Tibial artery (tissue), 4 donors: ENCODE data around the gene PRADC1.

Source experiments
- DNase-seq, 2 donors: peaks; one replicate each; pipeline ENCODE4 v3.0.0-alpha.2; 2019
- H3K27ac ChIP-seq, 2 donors: fragments of 200-600 bp; sonication (generic) in 1 of 2; 1 replicate in 1 of 2; 2 replicates in 1 of 2; pipeline ENCODE4 v1.5.1; 2018 to 2019; ENCODE audit warnings: mild to moderate bottlenecking in 1 of 2
- H3K27me3 ChIP-seq, 2 donors: fragments of 200-600 bp; sonication (generic) in 1 of 2; one replicate each; pipeline versions ENCODE4 v1.5.1 to v1.6.0; 2016 to 2019
- H3K36me3 ChIP-seq, 3 donors: fragments of 200-600 bp; sonication (generic) in 2 of 3; one replicate each; pipeline ENCODE4 v1.5.1; 2016 to 2019; ENCODE audit warnings: mild to moderate bottlenecking in 2 of 3
- H3K4me1 ChIP-seq, 4 donors: fragments of 200-600 bp; sonication (generic) in 2 of 4; 1 replicate in 3 of 4; 2 replicates in 1 of 4; pipeline ENCODE4 v1.5.1; 2016 to 2019
- H3K4me3 ChIP-seq, 2 donors: fragments of 200-600 bp; sonication (generic) in 1 of 2; 1 replicate in 1 of 2; 2 replicates in 1 of 2; pipeline ENCODE4 v1.5.1; 2018 to 2019; ENCODE audit warnings: mild to moderate bottlenecking in 2 of 2
- H3K9me3 ChIP-seq, 3 donors: fragments of 200-600 bp; sonication (generic) in 1 of 3; one replicate each; pipeline ENCODE4 v1.5.1; 2016 to 2019
- intact Hi-C: fragments of 100-400 bp; cut with DNase I; formaldehyde crosslinking; loops from one replicate; pipeline ENCODE4 v1.15.0; 2023; ENCODE audit warnings: low total_unique reads
- TF ChIP-seq, protein P1 (sequence below), 2 experiments: fragments of 200-600 bp in 1 of 2; fragments of 450-650 bp in 1 of 2; IDR thresholded peaks; one replicate each; pipeline ENCODE4 v1.5.1; 2017 to 2019; ENCODE audit warnings: antibody characterized with exemption in 2 of 2, mild to moderate bottlenecking in 1 of 2, moderate library complexity in 1 of 2

The PRADC1 gene

DNA sequence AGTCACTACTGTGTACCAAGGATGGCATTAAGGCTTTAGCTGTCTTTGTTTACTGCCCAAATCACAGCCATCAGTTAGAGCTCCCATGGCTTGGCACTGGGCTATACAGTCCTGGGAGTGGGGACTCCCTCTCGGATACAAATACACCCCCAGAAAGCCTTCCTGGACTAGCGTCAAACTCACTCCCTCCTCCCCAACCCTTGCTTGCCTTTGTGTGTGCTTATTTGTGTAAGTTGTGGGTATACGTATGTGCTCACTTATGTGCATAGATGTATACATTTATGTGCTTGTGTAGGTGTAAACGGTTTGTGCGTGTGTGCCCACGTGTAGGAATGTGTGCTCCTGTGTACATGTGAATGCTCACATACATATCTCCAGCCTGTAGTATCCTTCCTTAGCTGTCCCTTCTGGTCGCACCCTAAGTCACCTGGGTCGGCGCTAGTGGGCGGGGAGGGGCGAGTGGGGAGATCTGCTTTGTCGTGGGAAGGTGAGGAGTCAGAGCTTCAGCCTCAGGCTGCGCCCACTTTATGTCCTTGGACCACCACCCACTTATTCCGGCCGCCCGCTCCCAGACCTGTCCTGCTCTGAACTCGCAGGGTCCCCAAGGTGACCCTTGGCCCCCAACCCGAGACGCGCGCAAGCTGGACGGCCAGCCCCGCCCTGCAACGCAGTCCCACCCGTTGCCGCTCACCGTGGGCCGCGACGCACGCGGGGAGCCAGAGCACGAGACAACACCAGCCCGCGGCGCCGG lies 461 bp downstream of the PRADC1 start:
- Histone ChIP-seq H3K27ac (peak overlapping the region; percentile 90 to 92), H3K36me3 (peaks cover 0 to 27% (median 23%) of the 10 kb centered on the region in 3 donors), H3K4me3 (peak overlapping the region; percentile 69 to 86), H3K27me3 (no peaks in the 10 kb centered on the region), H3K4me1 (peaks cover 0 to 33% (median 25%) of the 10 kb centered on the region in 4 donors), H3K9me3 (no peaks in the 10 kb centered on the region)
- intact Hi-C loops = loop anchor here (10.0 kb wide), 1 partner anchor 152 kb away; the partner anchor contains the start of gene ALMS1
- TF ChIP-seq, protein P1, sequence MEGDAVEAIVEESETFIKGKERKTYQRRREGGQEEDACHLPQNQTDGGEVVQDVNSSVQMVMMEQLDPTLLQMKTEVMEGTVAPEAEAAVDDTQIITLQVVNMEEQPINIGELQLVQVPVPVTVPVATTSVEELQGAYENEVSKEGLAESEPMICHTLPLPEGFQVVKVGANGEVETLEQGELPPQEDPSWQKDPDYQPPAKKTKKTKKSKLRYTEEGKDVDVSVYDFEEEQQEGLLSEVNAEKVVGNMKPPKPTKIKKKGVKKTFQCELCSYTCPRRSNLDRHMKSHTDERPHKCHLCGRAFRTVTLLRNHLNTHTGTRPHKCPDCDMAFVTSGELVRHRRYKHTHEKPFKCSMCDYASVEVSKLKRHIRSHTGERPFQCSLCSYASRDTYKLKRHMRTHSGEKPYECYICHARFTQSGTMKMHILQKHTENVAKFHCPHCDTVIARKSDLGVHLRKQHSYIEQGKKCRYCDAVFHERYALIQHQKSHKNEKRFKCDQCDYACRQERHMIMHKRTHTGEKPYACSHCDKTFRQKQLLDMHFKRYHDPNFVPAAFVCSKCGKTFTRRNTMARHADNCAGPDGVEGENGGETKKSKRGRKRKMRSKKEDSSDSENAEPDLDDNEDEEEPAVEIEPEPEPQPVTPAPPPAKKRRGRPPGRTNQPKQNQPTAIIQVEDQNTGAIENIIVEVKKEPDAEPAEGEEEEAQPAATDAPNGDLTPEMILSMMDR (IDR thresholded peaks at IDR 0.05) = no peak
- peak in 1 of 2 donors; percentile 27 for DNase-seq

DNA sequence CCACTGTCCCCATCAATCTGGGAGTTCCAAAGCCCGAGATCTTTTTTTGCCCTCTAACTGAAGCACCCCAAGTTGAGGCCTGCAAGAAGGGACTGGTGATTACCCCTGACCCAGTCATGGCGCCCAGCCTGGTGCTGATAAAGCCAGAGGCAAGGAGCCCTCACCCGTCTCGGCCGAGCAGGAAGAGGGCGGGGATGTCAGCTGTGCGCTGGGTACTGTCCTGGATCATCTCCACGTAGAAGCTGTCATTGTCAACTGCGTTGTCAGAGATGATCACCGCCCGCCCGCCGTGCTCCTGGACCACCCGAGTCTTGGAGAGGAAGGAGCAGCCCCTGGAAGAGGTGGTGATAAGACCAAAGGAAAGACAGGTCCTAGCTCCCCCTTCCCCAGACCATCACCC lies 4.4 kb downstream of the PRADC1 start:
- Histone ChIP-seq H3K27me3 (no peaks in the 10 kb centered on the region), H3K27ac (no peak overlapping the region), H3K36me3 (peaks cover 0 to 67% (median 44%) of the 10 kb centered on the region in 3 donors), H3K4me3 (no peak overlapping the region), H3K4me1 (peaks cover 0 to 7% (median 6%) of the 10 kb centered on the region in 4 donors), H3K9me3 (no peaks in the 10 kb centered on the region)
- TF ChIP-seq, protein P1 (IDR thresholded peaks at IDR 0.05) = no peak
- intact Hi-C loops = no loop called here
- DNase-seq = no peak

- no peak overlapping the region for H3K27ac ChIP-seq
- no peaks in the 10 kb centered on the region for H3K27me3 ChIP-seq
- TF ChIP-seq, protein P1 (IDR thresholded peaks at IDR 0.05) = no peak
- intact Hi-C loops = no loop called here
- no peak overlapping the region for H3K4me3 ChIP-seq
- DNase-seq = no peak
- no peaks in the 10 kb centered on the region for H3K9me3 ChIP-seq
- no peaks in the 10 kb centered on the region for H3K4me1 ChIP-seq
- H3K36me3 ChIP-seq = peaks cover 0 to 82% (median 60%) of the 10 kb centered on the region in 3 donors
Observed at GRCh38 chr2:73227086-73227485, 6.0 kb downstream of the PRADC1 start.

GRCh38 chr2:73225513-73226360 lies 7.3 kb downstream of the PRADC1 start:
- no peak for DNase-seq
- peaks cover 0 to 96% (median 69%) of the 10 kb centered on the region in 3 donors for H3K36me3 ChIP-seq

DNA sequence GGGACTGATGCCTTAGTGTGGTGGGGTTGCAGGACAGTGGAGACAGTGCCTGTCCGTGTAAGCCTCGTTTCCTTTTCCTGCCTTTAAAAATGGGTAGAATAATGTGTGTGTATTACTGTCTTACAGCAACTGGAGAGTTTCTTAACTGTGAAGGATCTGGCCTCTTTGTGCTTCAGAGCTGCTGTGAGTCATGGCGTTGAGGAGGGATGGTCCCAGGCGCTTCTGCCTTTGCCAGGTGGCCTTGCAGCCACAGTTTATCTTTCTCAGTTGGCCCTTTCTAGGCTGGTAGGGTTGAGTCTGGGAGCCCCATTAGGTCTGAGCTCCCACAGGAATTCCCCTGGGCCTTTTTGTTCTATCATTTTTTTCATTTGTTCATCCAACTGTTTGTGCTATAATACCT lies 9.2 kb downstream of the PRADC1 start:
- Histone ChIP-seq H3K4me1 (no peaks in the 10 kb centered on the region), H3K36me3 (peaks cover 0 to 100% (median 61%) of the 10 kb centered on the region in 3 donors)

More at GRCh38 chr2:73225513-73226360, 7.3 kb downstream of the PRADC1 start:
- no peaks in the 10 kb centered on the region for H3K9me3 ChIP-seq
- intact Hi-C loops = no loop called here
- H3K27ac ChIP-seq = no peak overlapping the region
- no peaks in the 10 kb centered on the region for H3K27me3 ChIP-seq
- no peaks in the 10 kb centered on the region for H3K4me1 ChIP-seq
- H3K4me3 ChIP-seq = no peak overlapping the region
- TF ChIP-seq, protein P1 (IDR thresholded peaks at IDR 0.05) = no peak

More for the DNA sequence above, 9.2 kb downstream of the PRADC1 start:
- H3K27me3 ChIP-seq = no peaks in the 10 kb centered on the region
- TF ChIP-seq, protein P1 (IDR thresholded peaks at IDR 0.05) = no peak
- H3K4me3 ChIP-seq = no peak overlapping the region
- no peaks in the 10 kb centered on the region for H3K9me3 ChIP-seq
- DNase-seq = no peak
- no peak overlapping the region for H3K27ac ChIP-seq
- intact Hi-C loops = no loop called here
